Measurements from ENCODE around the gene CACUL1. TPM values are rescaled to one million over a fixed set of nuclear protein-coding genes. Genes with fewer than 3 reads are reported as not detected.
"Not testable (repeated sequence)": the region's sequence is repeated elsewhere in the genome, so short reads cannot be mapped to it uniquely, and the experiment has no call there.

CACUL1 gene
- total RNA-seq, 1 donor from 2014 or later, result 48.3 TPM

DNA sequence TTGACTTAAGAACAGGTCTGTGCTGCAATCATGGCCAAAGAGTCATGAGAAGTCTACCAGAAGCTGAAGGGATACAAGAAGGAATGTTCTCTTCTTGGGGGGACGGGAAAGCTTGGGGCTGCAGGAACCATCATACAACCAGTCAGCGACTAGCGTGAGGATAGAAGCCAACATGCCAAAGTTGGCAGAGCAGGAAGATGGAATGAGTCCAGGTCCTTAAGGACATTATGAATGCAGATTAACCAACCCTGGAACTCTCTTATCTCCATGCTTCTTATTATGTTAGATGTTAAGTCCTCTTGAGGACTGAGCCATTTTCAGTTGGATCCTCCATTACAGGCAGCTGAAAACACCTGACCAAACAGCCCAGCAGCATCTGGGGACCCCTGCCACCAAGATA lies 17.2 kb upstream of the CACUL1 start:
- DNase-seq (ENCODE audit: low spot score) (no peak), ATAC-seq (no peak)
- intact Hi-C loops (cut with DNase I), result no loop called here

DNA sequence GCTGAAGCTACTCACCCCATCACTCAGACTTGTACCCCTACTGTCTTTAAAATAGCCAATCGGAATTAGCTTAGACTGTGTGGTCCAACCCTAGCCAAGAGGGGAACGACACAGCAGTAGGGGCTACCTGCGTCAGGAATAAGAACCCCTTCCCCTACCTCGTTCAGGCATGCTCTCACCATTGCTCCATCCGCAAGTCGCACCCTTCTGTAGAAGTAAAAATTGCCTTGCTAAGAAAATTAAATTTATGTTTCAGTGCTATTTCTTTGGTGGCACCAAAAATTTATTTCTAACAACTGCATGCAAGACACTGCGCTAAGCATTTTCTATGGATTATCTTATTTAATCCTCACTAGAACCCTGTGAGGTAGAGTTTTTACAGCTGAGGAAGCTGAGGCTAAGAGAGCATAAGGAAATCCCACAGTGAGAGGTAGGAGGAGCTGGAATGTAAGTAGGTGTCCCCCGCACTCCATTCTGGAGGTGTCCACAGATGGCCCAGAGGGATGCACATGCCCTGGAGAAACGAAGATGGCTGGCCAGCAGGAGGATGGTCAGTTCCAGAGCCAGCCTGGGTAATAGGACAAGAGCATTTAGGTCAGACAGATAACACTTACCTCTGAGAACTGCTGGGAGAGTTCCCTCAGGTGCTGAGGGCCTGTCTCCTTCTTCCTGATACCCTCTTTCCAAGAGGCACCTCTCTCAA lies 15.3 kb upstream of the CACUL1 start:
- ATAC-seq (no peak), DNase-seq (ENCODE audit: low spot score) (no peak)
- intact Hi-C loops (cut with DNase I), result no loop called here

DNA sequence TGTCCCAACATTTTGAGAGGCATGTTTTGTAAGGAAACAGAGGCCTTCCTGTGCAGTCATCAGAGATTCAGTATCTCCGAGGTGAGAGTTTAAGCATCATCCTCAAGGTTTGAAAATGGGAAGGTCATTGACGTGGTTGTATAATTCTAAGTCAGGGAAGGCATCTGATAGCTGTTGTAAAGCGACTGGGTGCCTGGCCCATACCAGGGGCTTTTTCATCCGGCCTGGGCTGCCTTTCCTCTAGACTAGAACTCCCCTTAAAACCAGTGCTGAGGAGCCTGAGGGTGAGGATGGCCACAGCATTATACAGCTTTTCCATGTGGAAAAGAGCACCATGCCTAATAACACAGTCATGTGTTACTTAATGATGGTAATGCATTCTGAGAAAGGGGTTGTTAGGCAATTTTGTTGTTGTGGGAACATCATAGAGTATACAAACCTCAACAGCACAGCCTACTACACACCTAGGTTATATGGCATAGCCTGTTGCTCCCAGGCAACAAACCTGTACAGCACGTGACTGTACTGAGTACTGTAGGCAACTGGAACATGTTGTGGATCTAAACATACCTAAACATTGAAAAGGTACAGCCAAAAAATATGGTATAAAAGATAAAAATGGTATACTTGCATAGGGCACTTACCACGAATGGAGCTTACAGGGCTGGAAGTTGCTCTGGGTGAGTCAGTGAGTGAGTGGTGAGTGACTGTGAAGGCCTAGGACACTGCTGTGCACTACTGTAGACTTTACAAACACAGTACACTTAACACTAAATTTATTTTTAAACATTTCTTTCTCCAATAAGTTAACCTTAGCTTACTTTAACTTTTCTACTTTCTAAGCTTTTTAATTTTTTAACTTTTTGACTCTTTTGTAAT lies 13.5 kb upstream of the CACUL1 start:
- intact Hi-C loops (cut with DNase I), result no loop called here
- DNase-seq (ENCODE audit: low spot score) (no peak), ATAC-seq (no peak)

DNA sequence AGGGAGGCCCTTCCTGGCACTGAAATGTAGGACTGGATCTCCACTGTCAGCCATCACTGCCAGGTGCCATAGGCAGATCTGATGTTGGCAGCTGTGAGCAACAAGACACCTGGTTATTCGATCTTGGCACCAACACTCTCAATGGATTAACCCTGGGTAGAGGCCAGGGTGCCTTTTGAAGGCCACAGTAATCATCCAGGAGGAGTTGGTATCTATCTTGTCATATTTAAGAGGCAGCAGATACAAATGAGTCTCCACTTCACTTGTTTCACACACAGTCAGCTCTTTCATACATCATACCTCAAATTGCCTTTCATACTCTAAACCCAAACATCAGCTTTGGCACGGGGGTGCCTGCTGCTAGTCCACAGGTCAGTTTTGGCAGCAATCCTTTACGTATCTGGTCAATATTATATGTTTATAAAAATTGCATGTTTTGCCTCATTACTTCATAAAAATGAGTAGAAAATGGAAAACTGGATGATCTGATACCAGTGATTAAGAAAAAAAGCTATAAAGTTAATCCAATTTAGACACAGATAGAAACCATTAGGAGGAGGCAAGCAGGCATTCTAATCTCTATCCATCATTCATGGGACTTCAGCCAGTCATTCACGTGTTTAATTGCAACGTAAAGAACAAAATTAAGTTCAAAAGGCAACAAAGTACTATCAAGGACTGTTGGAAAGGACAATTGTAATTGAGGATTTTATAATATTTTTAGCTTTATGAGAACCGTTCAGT lies 12.7 kb upstream of the CACUL1 start:
- ATAC-seq (no peak), DNase-seq (ENCODE audit: low spot score) (no peak)
- intact Hi-C loops (cut with DNase I), result no loop called here

DNA sequence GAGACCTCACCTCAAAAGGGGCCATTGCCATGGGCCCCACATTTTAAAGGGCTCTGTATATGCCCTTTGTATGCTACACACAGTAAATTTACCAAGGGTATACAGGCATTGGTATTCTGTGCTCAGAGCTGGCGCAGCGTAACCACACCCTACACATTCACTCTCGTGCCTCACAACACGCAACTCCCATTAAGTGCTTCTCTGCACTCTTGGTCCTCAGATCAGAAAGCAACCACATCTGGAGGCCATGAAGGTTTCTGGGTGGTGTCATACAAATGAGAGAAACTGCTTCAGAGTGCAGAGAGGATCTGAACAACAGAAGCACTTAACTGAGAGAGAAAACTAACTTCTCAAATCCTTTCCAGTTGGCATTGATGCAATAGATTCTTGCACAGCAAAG lies 9.4 kb upstream of the CACUL1 start:
- DNase-seq (ENCODE audit: low spot score), result no peak
- intact Hi-C loops (cut with DNase I), result no loop called here

DNA sequence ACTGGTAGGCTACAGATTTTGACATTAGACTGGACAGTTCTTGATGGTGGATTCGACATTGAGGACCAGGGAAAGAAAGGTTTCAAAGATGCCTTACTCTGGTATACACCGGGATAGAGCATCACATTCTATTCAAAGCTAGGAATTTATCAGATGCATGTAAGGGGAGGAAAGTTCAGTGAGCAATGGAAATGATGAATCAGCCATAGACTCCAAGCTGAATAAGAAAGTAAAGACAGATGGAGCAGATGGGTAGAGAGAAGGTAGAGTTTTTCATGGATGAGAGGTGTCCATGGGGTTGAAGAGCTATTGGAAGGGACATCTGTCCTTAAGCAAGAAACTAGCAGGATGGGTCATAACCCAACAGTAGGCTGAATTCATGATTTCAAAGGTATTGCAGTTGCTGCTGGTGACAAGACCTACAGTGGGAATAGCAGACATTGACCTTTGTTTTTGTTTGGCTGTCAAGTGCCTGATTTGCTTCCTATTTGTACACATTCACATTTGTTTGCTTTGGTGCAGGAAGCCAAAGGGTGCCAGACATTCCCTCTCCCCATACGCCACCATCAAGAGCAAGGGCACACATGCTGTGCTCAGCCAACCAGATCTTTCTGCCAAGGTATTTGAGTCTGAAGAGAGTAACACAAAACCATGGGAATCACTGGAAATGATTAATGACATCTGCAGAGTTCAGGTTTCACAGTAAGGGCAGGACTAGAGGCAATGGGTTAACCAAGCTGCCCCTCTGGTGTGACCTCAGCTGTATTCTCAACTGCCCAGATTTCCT lies 8.6 kb upstream of the CACUL1 start:
- DNase-seq (ENCODE audit: low spot score) (no peak), ATAC-seq (no peak)
- intact Hi-C loops (cut with DNase I), result no loop called here

More for the DNA sequence above, 9.4 kb upstream of the CACUL1 start:
- no peak for ATAC-seq

DNA sequence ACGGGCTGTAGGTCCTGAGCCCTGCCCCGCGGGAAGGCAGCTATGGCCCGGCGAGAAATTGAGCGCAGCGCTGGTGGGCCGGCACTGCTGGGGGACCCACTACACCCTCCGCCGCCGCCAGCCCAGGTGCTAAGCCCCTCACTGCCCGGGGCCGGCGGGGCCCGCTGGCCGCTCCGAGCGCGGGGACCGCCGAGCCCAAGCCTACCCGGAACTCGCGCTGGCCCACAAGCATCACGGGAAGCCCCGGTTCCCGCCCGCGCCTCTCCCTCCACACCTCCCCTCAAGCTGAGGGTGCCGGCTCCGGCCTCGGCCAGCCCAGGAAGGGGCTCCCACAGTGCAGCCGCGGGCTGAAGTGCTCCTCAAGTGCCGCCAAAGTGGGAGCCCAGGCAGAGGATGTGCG lies 5.5 kb upstream of the CACUL1 start:
- ATAC-seq, result no peak
- intact Hi-C loops (cut with DNase I), result no loop called here
- DNase-seq (ENCODE audit: low spot score), result no peak

DNA sequence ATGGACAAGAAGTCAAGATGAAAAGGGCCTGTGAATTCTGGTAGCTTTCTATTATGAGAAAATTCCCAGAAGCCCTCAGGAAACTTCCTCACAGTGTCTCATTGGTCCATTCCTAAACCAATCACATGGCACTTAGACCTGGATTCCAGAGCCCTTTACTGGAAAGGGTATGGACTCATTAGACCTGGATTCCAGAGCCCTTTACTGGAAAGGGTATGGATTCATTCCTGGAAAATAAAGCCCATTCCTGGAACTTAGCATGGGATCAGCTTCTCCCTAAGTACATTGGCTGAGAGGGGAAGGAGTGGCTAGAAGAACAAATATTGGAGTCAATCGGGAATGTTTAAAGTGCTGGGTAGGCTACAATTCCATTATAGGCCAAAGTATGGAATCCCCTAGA lies 3.7 kb upstream of the CACUL1 start:
- ATAC-seq (no peak), DNase-seq (ENCODE audit: low spot score) (no peak)
- intact Hi-C loops (cut with DNase I), result no loop called here

DNA sequence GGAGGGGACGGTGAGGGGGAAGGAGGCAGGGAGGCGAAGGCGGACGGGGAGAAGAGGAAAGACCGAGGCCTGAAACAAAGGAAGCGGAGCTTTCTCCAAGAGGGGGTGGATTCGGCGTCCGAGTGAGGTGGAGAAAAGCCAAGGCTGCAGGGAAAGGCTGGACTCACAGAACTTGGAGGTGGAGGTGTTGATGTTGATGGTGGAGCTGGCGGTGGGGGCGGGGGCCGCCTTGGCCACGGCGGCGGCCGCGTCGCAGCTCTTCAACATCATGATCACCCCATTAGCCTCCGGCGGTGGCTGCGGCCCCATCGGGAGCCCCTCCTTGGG lies 578 bp downstream of the CACUL1 start:
- intact Hi-C loops (cut with DNase I), result no loop called here
- DNase-seq (ENCODE audit: low spot score), result peak; percentile 68
- no peak for ATAC-seq

DNA sequence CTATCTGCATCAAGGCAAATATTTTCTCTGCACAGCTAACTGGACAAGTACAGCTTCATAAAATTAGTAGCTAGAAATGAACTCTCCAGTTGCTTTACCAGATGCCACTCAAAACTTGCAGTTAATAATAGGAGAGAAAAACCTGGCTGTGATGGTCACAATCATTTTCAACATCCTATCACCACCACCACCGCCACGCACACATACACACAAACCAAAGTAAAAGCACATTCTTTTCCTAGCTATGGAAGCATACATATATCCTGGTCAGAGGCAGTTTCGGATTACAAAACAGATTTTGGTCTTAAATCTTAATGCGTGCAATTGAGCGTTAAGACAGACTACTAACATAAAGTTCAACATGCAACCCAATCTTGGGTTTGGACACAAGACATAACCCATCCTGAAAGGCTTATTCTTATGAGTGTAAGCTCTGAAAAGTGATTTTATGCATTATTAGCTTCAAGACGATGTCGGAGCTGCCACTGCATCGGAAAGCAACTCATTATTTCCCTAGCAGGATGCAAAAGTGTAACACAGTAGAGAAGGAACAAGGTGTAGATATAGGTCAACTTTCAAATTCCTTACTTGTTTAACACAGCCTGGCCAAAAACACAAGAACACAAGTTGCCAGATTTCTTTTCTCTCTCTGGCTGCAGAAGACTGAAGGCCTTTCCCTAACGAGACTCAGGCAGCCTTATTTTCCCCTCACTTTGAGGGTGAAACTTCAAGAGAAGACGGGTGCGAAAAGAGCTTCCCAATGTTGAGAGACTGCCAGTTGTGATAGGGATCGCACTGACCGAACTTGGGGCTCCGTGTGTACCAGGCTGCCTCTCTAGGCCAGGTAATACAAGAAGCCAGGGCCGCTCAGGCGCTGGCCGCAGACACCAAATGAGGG lies 1.2 kb downstream of the CACUL1 start:
- DNase-seq (ENCODE audit: low spot score) (no peak), ATAC-seq (no peak)
- intact Hi-C loops (cut with DNase I), result no loop called here

DNA sequence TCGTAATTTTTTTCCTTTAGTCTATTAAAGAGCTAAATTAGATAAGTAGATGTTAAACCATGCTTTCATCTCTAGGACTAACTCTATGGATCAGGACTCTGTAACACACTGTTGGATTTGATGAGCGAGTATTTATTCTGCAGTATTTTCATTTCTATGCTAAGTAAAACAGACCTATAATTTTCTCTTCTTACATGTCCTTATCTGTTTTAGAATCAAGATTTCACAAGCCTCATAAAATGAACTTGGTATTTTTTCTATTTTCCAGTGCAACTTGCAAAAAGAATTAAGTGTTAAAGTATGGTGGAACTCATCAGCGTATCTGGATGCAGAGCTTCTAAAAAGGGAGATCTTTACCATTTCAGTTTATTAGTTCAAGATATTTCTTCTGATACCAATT lies 2.4 kb downstream of the CACUL1 start:
- ATAC-seq (no peak), DNase-seq (ENCODE audit: low spot score) (no peak)
- intact Hi-C loops (cut with DNase I), result no loop called here

DNA sequence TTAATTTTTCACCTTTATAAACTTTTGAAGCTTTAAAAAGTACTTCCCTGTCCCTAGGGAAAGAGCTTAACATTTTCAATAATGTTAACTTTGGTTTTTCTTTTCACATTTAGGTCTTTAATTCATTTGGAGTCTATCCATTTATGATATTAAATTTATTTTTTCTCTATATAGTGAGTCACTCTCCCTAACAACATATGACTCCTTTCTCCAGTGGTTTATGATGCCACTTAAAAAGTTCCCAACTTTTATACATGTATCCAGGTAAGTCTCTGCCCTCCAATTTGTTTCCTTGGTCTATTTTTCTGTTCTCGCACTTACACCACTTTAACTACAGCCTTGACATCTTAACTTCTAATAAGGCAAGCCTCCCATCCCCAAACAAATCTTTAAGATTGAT lies 3.5 kb downstream of the CACUL1 start:
- DNase-seq (ENCODE audit: low spot score), result no peak
- ATAC-seq, result no peak
- intact Hi-C loops (cut with DNase I), result no loop called here

DNA sequence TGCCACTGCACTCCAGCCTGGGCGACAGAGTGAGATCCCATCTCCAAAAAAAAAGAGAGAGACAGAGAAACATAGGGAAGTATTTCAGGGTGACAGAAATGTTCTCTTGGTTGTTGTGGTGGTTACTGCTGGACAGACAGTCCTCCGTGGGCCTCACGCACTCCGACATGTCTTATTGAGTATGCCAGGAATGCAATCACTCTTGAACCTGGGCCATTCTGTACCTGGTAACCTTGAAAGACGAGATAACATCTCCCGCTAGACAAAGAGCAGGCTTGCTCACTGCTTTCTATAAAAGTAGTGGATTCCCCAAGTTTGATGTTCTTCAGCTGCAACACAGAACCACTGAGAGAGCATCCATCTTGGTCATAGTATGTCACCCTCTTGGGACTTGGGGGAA lies 6.7 kb downstream of the CACUL1 start:
- DNase-seq (ENCODE audit: low spot score) (no peak), ATAC-seq (no peak)
- intact Hi-C loops (cut with DNase I), result no loop called here

DNA sequence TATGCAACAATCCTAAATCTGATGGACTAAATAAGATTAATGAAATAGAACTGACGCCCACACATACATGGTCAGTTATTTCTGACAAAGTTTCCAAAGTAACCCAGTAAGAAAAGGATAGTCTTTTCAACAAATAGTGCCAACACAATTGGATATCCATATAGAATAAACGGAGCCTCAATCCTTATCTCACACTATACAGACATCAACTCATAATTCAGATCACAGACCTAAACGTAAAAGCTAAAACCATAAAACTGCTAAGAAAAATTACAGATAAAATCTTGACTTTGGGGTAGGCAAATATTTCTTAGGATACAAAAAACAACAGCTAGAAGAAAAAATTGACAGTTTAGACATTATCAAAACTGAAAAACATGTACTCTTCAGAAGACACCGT lies 8.5 kb downstream of the CACUL1 start:
- intact Hi-C loops (cut with DNase I), result no loop called here
- no peak for ATAC-seq
- DNase-seq (ENCODE audit: low spot score), result no peak

DNA sequence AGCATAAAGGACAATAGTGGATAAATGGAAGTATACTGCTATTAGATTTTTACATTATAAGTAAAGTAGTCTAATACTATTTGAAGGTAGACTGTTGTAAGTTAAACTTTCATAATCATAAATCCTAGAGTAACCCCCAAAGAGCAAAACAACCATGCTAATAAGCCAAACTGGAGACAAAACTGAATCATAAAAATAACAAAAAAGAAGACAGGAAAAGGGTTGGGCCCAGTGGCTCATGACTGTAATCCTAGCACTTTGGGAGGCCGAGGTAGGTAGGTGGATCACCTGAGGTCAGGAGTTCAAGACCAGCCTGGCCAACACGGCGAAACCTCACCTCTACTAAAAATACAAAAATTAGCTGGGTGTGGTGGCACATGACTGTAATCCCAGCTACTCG lies 9.7 kb downstream of the CACUL1 start:
- intact Hi-C loops (cut with DNase I), result no loop called here
- ATAC-seq (peak; percentile 28), DNase-seq (ENCODE audit: low spot score) (no peak)

DNA sequence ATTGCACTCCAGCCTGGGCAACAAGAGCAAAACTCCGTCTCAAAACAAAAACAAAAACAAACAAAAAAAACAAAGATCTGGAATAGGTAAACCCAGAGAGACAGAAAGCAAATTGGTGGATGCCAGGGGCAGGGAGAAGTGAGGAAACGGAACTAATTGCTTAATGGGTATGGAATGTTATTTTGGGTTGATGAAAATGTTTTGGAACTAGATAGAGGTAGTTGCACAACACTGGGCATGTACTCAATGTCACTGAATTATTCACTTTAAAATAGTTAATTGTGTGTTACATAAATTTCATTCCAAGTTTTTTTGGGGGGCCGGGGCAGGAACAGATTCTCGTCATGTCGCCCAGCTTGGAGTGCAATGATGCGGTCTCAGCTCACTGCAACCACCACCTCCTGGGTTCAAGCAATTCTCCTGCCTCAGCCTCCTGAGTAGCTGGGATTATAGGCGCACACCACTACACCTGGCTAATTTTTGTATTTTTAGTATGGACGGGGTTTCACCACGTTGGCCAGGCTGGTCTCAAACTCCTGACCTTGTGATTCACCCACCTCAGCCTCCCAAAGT lies 10.3 kb downstream of the CACUL1 start:
- intact Hi-C loops (cut with DNase I); DNase-seq (ENCODE audit: low spot score): not testable (repeated sequence)
- ATAC-seq, result peak; percentile 87

DNA sequence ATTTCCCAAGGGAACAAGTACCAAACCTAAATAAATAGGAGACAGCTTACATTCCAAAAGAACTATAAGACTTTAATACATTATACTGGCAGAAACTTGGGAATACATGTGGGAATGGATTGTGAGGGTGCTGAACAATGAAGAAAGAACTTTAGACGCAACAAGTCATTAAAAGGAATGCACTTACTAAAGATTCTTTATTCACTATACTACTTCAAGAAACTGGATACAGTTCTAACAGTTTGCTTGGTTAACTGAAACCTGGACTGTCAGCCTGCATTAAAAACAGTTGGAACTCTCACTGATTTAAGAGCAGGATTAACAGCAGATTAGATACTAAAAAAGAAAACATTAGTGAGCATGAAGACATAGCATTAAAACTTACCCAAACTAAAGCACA lies 12.0 kb downstream of the CACUL1 start:
- intact Hi-C loops (cut with DNase I), result no loop called here
- DNase-seq (ENCODE audit: low spot score), result no peak
- no peak for ATAC-seq

DNA sequence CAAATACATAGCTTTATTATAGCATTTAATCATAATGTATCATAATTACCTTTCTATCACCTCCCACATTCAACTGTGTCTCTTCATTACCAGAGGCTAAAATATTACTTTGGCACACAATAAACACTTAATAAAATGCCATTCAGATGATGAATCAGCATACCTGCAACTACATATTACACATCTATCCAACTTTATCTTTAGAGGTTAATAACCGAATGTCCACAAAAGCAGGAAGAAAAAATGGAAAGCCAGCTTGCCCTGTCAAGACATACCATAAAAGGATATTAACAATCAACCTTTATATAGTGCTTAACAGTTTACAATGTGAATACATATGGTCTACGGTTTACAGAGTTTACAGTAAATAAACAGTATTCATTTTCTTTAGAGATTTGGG lies 12.7 kb downstream of the CACUL1 start:
- intact Hi-C loops (cut with DNase I), result no loop called here
- ATAC-seq, result no peak
- no peak for DNase-seq (ENCODE audit: low spot score)

Data from sciatic nerve (tissue), 2 donors.